ENCODE data around the gene PGAM5.

- TF ChIP-seq, protein P1, sequence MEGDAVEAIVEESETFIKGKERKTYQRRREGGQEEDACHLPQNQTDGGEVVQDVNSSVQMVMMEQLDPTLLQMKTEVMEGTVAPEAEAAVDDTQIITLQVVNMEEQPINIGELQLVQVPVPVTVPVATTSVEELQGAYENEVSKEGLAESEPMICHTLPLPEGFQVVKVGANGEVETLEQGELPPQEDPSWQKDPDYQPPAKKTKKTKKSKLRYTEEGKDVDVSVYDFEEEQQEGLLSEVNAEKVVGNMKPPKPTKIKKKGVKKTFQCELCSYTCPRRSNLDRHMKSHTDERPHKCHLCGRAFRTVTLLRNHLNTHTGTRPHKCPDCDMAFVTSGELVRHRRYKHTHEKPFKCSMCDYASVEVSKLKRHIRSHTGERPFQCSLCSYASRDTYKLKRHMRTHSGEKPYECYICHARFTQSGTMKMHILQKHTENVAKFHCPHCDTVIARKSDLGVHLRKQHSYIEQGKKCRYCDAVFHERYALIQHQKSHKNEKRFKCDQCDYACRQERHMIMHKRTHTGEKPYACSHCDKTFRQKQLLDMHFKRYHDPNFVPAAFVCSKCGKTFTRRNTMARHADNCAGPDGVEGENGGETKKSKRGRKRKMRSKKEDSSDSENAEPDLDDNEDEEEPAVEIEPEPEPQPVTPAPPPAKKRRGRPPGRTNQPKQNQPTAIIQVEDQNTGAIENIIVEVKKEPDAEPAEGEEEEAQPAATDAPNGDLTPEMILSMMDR (IDR thresholded peaks at IDR 0.05) = no peak
- no peak for TF ChIP-seq POLR2A (IDR thresholded peaks at IDR 0.05)
Observed at GRCh38 chr12:132741620-132742019, 31.0 kb downstream of the PGAM5 start.

Data from heart left ventricle (tissue), 13 donors.